ENCODE measurements around the gene FBXO38.
"Not testable (repeated sequence)": the region's sequence is repeated elsewhere in the genome, so short reads cannot be mapped to it uniquely, and the experiment has no call there.

The FBXO38 gene

DNA sequence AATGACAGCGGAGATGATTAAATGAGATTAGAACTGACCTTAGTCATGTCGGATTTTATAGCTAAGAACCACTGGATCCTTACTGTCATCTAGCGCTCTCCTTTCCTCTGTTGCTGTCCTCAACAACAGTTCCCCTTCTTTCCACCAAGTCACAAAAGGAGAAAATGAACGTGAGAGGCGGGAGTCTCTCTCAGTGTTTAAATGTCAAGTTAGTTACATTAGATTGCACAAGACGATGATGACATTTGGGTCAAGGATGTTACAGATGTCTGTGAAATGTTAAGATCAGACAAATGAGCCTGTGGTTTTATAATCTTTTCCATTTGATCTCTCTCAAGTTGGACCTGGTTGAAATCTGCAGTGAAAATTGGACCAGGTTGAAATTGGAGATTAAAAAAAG is 53.5 kb downstream of the FBXO38 start:
- peak; percentile 40 for DNase-seq

DNA sequence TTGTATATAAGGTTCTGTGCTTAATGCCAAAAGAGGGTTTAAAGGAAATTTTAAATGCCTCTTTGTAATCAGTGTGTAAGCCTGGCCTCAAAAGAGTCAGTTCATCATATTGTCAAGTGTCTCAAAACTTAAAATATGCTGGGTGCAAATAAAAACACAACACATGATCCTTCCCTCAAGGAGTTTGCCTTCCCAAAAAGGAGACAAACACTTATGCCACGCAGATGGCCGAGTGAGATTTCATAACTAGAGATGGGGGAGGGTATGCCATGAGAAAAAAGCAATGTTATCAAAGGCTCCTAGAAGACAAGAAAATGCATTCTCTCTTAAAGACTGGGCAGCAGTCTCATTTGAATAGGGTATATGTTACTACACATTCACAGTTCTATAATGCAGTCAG is 55.2 kb downstream of the FBXO38 start:
- DNase-seq: no peak

DNA sequence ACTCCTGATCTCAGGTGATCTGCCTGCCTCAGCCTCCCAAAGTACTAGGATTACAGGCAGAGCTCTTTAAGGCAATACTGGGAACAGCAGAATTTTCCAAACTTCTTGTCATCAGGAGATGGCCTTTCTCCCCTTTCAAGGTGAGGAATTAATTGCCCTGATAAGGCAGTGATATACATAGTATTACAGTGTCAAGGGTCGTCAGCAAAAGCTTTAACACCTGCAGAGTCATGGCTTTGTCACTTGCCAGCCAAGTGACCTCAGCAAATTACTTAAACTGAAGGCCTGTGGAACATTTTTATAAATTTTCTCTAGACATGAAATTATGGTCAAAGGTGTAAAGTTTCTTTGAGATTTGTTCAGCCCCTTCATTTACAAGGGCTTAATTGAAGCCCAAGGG is 59.5 kb downstream of the FBXO38 start:
- DNase-seq: no peak

DNA sequence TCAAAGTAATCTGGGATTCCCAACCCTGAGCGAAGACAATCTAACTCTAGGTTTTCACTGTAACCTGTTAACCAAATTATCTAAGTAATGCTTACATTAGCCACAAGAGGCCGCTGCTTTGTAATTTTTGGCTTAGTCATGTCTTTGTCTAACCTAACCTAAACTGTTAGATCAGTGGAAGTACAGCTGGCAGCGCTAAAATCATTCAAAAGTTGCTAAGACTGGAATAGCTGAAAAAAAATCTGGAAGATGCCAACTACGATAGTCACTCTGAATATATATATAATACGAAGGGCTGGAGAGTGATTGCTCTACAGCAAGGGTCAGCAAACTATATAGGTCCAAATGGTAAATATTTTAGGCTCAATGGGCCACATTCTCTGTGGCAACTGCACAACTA is 60.2 kb downstream of the FBXO38 start:
- DNase-seq: peak; percentile 84

DNA sequence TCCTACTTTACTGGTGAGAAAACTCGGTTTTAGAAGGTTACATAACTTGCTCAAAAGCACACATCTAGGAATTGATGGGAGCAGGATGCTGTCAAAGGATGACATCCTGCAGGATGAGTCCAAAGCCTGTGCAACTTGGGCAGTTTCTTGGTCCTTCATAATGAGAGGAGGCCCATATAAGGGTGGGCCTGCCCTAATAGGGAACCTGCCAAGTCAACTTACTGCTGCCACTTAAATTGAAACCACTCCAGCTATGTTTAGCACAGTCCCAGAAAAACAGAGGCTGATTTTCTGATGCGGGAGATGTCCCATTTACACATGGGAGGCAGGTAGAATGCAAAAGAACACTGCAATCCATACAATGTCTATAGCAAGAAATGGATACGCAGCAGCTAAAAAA is 61.8 kb downstream of the FBXO38 start:
- DNase-seq: no peak

DNA sequence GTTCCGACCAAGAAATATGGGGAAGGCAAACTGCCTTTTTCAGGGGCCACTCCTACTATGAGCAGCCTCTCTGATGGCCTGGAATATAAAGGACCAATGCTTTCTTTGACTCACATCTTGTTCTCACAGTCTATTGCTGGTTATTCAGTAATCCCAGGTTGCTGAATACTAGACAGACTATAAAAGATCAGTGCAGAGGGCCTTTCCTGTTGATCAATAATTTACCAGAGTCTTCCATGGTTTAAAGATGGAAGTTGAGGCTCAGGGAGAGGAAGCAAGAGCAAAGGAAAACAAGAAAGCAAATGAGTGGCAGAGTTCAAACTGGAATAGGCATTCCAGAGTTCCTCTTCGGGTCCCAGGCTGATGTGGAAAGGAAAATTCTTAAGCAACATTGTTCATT is 62.9 kb downstream of the FBXO38 start:
- no peak for DNase-seq

DNA sequence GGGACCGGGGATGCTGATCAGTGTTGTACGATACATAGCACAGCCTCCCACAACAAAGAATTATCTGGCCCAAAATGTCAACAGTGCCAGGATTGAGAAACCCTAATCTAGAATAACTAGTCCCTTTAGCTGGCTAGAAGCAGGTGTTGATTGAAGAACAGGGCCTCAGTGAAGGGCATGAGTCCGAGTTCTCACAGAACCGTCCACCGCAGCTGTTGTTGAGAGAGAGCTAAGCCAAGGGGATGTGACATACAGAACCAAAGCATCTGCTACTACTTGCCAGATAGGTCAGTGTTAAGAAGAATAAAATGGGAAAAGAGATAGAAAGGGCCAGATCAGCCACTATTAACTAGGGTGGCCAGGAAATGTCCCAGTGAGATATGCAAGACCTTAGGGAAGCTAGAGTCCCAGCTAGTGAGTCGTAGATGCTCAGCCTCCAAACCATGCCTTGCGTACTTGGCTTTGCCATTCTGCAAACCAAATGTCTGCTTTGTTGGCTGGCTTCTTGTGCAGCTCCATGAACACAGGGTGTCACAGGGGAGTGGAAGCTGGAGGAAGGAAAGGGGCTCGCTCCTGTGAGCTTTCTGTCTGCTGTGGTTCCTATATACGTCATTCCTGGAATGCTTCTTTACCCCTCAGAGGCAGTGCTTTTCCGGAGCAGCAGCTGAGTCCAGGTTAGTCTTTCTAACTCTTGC is 68.9 kb downstream of the FBXO38 start:
- DNase-seq: no peak

DNA sequence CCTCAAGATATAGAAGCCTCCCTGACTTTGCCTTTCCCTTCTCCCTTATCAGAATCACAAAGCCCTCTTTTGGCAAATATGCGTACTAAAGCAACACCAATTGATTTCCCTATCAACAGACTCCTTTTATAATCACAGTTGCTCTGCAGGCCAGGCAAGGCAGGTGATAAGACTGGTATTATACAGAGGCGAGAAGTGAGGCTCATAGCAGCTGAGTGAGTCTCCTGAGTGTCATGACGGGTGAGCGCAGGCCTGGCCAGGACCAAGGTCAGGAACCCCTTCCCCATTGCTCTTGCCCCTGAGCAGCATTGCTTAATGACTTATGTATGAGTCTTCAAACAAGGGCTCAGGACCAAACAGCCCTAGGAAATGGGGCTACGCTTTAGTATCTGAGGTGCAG is 70.8 kb downstream of the FBXO38 start:
- DNase-seq: peak; percentile 4

DNA sequence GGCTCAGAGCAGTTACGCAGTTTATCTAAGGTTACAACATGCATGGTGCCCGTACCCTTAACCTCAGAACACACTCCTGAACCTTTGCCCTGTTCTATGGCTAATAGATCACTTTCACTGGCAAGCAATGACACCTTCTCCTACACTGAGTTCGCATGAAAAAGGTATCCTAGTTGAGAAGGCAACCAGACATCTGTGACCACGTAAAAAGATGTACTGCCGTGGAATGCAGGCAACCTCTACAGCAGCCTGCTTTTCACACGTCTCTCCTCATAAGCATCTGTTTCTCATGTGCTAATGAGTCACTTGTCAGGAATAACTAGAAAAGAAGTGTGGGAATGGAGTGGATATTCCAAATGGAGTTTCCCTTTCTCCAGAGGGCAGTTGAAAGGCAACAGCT is 71.4 kb downstream of the FBXO38 start:
- no peak for DNase-seq

DNA sequence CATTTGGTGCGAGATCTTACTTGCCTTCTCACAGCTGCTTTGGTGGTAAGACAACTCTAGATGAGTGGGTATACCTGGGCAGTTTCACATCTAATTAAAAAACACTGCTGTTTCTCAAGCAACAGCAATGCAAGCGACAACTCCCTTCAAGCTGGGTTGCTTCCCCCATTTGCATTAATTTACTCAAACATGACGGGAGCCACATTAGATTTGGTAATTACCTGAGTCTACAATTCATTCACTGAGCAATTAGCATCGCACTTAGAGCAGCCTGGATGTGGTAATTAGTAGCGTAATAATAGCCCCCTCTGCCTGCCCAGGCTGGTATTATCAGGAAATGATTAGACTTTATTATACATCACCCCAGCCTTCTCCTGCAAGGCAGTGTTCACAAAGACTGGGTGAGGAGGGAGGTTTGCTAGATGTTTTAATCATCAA is 73.4 kb downstream of the FBXO38 start:
- peak; percentile 26 for DNase-seq

DNA sequence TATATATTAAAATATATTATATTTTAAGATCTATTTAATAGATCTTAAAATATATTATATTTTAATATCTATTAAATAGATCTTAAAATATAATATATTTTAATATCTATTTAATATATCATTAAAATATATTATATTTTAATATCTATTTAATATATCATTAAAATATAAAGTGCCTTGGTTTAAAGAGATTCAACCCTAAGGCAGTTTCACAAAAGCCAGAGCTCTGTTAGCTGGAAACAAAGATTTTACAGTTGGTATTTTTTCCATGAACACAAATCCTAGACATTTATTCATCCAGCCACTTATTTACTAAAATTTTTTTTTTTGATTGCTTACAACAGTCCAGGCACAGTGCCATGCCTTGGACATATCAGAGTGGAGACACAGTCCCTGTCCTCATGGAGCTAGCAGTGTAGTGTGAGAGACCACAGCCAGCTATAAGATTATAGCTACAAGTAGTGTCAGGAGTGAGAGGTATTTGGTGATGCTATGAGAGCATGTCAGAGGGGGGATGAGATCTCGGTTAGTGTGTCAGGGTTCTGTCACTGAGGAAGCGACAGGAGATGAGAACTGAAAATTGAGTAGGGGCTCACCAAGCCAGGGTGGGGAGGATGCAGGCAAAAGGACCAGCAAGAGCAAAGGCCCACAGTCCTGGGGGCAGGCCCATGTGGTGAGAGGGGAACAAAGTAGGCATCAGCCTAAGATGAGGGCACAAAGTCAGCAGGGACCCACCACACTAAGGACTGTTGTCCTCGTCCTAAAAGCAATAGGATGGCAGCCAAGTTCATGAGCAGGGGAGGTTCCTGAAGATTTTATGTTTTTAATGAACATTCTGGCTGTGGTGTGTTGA is 74.5 kb downstream of the FBXO38 start:
- no peak for DNase-seq

DNA sequence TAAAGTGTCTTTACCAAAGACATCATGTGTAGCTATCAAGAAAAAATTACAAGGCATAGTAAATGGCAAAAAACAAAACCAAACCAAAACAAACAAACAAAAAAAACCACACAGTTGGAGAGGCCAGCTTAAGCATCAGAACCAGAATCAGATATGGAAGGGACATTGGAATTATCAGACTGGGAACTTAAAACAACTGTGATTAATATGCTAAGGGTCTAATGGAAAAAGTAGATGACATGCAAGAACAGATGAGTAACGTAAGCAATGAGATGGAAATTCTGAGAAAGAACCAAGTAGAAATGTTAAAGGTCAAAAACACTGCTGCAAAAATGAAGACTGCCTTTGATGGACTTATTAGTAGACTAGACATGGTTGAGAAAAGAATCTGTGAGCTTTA is 75.9 kb downstream of the FBXO38 start:
- DNase-seq: no peak

DNA sequence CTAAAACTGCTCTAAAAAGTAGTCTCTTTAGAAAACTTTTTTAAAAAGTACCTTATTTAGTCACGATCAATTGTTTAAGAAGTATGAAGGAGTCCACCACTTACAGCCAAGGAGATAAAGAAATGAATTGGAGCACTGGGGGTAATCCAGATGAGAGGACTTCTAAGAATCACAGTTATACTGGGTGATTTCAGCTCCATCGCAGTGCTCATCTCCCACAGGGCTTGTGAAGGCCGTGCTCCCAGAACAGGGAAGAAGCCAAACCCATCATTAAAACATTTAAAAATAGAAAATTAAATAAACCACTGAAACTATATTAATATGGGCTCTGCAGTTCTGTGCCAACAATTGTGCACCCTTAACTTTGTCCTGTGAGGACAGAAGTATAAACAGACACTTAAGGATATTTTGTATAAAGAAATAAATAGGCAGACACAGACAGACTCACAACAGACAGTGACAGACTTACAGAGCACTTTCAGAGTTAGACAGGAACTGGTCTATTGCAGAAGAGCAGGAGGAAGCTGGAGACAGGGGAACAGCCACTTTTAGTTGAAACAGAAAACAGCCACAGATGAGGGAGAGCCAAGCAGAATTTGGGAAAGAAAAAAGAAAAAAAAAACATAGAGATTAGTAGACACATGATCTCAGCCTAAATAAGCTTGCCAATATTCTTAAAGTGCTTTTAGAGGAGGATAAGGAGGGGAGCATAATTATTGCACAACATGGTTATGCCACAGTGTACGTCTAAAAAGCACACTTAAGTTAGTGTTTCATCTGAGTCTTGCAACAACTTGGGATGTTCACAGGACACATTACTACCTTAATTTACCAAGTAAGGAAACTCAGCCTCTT is 81.8 kb downstream of the FBXO38 start:
- DNase-seq: no peak

DNA sequence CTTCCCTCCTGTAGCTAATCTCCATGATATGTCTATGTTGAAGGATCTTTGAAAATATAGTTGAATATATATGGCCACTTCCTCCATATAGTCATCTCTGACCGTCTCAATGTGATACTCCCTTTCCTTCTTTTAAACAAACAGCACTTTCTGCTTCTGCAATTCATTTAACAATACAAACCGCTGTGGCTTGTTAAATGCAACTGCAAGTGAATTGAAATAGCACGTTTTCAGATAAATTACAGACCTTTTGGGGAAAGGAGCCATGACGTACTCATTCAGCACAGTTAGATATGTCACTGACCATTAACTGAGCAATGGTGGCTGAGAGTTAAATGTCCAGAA is 82.5 kb downstream of the FBXO38 start:
- peak; percentile 4 for DNase-seq

DNA sequence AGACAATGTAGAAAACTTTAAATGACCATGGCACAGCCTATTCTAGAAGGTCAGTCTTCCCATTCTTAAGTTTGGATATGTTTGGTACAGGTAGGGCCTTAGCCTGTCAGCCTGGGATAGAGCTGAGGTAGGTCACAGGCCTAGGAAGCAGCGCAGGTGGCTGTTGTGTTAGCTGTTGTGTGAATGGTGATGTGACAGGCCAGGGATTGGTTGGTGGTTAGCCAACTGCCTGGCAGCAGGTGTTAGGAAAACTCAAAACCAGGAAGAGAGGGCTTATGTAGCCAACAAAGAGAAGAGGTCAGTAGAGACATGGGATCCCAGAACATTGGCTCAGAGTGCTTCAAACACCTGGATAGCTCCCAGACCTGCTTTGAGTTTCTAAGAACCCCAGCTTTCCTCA is 84.2 kb downstream of the FBXO38 start:
- DNase-seq: no peak

DNA sequence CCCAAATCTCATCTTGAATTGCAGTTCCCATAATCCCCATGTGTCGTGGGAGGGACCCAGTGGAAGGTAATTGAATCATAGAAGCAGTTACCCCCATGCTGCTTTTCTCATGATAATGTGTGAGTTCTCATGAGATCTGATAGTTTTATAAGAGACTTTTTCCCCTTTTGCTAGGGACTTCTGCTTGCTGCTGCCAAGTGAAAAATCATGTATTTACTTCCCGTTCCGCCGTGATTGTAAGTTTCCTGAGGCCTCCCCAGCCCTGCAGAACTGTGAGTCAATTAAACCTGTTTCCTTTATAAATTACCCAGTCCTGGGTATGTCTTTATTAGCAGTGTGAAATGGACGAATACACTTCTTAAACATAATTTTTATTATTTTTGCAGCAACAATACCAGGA is 85.0 kb downstream of the FBXO38 start:
- DNase-seq: not testable (repeated sequence)

DNA sequence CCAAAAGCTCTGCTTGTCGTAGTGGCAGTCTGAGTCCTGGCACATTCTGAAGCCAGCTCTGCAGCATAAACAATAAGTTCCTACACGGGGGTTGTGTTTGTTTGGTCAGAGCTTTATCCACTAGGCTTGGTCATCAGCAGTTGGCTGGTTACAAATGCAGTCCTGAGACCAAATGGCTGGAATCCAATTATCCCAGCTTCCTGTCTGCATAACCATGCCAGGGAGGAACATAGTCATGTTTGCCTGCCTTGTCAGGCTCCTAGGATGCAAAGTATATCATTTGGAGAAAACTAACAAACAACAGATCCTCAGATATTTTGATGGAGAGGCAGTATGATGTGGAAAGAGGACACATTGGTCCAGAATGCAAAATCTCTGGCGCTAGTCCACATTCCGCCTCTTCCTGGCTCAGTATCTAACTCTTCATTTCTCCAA is 85.8 kb downstream of the FBXO38 start:
- DNase-seq: no peak

DNA sequence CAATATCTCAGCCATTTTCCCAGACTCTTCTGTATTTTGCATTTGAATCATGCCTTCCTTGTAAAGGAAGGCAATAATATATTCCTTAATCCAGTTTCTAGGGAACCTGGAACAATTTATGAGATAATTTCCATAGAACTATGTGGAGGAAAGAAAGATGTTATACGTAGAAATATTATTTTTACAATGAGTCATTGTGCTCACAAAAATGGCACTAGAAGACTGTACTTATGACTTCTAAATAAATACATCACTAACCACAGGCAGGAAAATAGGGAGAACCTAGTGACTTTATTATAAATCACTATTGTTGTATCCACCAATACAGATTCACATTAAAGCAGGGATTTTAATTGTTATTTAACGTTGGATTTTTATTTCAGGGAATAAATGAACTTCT is 87.6 kb downstream of the FBXO38 start:
- no peak for DNase-seq

DNA sequence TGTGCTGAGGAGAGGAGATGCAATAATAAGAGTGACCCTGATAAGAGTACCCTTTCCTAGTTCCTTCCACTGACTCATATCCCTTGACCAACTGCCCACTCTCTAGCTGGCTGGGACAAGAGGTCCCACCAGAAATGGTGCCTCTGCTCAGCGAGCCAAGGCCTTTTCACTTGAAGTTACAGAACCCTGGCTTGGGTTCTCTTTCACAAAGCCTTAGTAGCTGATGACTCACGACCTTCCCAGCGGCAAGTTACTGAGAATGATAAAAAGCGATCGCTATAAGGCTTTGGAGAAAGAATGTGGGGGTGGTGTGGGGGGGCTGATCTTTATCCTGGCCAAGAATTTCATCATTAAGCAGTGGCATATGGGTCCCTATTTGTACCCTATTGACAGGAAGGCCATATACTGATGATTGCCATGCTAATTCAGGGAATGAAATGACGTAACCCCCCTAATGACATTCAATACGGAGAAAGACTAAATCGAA is 90.3 kb downstream of the FBXO38 start:
- peak; percentile 8 for DNase-seq

DNA sequence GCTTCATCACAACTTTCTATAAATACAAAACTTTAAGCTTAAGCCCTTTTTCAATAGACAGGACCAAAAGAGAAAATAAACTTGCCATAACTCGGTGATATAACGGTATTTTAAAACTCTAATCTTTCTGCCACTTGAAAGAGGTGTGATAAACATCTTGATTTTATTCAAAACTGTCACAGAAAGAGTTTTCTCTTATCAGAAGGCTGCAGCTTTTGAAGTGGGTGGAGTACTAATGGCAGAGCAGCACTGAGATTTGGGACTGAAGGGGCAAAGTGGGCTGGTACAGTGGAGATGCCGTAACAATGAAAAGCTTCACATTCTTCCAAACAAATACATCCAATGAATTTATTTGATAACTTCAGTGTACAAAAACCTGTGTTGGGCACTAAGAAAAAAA is 92.5 kb downstream of the FBXO38 start:
- peak; percentile 3 for DNase-seq

DNA sequence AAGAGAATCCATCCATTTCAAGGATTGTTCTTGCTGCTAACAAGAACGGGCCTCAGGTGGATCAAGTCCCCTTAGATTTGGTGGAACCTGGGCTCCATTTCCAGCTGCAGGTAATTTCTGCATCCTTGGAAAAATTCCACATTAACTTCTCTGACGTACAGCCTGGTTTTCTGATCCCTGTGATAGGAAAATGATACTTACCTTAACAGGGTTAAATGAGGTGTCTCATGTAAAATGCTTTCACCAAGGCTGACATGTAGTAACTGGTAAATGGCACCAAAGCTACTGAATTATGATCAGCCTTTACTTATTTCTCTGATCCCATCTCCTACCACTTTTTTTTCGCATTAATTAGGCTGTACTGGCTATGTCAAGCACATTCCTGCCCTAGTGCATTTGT is 93.7 kb downstream of the FBXO38 start:
- DNase-seq: no peak

DNA sequence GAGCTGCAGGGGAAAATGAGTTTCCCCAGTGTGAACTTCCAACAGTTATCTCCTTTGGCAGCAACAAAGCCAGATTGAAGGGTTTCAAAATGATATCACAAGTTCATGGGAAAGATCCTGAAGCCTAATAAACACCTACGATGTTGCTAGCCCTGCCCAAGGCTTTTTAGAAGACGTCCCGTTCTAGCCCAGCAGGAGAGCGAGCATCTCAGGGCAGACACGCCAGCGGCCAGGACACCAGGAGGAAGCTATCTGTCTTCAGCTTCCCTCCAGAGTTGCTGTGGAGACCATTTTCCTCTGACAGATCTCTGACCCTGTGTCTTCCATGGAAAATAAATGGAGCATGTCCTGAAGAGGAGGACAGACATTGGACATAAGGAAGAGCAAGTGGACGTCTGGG is 98.4 kb downstream of the FBXO38 start:
- DNase-seq: no peak

DNA sequence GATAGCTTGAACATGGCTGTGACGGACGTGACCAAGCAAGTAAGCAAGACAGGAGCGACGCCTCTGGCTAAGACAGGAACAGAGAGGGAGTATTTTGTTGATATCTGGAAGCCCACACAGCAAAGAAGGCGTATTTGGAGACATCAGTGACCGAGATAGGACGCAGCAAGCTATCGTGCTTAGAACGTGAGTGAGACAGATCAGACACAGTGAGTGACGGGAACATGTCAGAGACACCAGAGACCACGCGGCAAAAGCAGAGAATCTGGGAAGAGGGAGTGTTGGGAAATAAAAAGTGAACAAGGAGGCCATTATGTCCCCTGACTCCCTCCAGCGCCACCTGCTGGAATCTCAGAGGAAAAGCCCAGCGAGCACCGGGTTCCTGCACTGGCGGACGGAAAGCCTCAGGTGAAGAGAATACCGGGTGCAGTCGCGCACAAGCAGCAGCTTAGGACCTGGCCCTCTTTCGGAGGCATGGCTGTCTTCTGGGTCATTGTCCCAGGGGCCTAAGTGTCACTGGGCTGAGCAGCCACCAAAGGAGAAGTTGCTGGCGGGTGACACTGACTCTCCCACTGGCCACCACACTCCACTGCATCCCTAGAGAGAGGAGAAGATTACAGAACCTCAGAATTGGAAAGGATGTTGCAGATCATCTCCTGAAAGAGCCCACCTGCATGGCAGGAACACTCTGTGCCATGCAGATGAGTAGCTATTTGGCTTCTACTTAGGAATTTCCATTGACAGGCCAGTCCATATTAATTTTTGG is 99.1 kb downstream of the FBXO38 start:
- peak; percentile 63 for DNase-seq

Data from OCI-M1 (cell line).